ENCODE measurements around the gene HOPX.
"Not testable (repeated sequence)": the region's sequence is repeated elsewhere in the genome, so short reads cannot be mapped to it uniquely, and the experiment has no call there.

Gene HOPX, protein sequence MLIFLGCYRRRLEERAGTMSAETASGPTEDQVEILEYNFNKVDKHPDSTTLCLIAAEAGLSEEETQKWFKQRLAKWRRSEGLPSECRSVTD

DNA sequence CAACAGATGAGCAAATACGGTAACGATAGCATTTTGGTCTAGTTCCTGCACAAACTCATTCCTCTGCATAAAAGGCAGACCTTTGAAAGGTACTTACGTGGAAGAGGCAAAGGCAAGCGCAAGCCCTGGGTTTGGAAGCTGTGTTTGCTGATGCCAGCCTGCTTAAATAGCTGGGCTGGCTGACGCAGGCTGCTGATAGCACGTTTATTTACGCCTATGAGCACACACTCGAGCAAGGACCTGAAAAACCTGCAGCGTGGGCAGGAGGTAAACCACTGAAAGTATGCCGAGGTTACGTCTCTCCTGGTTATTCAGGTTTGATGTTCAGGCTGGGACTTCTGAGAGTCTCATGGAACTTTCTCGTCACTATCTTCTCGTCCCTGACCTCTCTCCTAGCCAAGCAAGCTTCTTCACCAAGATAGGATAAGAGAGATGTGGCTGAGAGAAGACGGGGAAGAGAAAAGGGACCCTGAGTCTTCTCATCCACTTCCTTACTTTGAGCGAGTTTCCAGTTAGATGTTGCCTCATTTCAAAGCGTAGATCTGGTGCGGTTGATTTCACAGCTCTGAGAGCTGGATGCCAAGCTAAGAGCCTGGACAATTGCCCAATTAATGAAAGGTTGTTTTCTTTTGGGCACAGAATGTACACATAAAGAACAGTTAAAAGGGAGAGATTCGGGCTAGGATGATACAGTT is at the start of gene HOPX:
Gene HOPX (minus strand): TSS at position 139 of the 695 bp plus-strand sequence. CDS start 23,480 bp downstream, outside the sequence.
- DNase-seq (ENCODE audit: low spot score): no peak

DNA sequence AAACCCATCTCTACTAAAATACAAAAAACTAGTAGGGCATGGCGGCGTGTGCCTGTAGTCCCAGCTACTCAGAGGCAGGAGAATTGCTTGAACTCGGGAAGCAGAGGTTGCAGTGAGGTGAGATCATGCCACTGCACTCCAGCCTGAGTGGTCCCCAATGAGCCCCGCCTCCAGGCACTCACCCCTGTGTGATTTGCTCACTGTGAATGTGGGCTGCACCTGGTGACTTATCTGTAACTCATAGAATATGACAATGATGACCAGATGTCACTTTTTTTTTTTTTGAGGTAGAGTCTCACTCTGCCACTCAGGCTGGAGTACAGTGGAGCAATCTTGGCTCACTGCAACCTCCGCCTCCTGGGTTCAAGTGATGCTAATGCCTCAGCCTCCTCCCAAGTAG is 49.0 kb upstream of the HOPX start:
- DNase-seq (ENCODE audit: low spot score): no peak

DNA sequence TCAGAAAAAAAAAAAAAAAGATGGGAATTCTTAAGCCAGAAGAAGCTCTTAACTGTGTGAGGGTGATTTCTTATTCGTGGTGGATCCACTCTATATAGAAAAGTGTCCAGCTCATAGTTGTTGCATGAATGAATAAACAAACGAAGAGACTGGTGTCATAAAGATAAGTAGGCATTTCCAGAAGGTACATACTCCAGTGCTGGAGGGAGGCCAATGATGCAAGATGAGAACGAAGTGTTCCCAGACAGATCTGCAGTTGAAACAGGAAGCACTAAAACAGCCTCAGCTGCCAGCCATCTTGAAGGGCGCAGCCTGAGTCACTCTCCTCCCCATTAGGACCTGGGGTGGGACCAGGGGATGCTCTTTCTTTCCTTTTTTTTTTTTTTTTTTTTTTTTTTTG is 47.4 kb upstream of the HOPX start:
- peak; percentile 56 for DNase-seq (ENCODE audit: low spot score)

DNA sequence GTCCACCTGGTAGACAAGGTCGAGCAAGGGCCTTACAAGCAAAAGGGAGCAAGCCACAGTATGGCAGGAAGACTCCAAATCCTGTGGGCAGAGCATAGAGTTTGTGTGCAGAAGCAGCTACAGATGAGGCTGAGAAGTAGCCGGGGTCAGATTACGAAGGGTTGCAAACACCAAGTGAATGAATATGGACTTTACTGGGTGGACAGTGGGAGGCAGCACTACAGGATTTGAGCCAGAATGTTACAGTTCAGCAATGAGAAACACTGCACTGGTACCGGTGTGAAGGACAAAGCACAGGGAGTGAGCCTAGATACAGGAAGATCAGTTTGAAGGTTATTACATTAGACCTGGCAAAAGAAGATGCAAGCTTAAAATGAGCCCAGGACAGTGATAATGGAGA is 46.1 kb upstream of the HOPX start:
- DNase-seq (ENCODE audit: low spot score): no peak

DNA sequence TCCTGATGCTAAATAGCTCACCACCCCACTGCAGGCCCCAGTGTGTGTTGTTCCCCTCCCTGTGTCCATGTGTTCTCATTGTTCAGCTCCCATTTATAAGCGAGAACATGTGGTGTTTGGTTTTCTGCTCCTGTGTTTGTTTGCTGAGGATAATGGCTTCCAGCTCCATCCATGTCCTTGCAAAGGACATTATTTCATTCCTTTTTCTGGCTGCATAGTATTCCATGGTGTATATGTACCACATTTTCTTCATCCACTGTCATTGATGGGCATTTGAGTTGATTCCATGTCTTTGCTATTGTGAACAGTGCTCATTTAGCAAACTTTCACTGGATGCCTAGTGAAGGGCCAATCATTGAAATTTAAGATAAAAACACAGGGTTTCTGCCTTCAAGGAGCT is 45.5 kb upstream of the HOPX start:
- not testable (repeated sequence) for DNase-seq (ENCODE audit: low spot score)

DNA sequence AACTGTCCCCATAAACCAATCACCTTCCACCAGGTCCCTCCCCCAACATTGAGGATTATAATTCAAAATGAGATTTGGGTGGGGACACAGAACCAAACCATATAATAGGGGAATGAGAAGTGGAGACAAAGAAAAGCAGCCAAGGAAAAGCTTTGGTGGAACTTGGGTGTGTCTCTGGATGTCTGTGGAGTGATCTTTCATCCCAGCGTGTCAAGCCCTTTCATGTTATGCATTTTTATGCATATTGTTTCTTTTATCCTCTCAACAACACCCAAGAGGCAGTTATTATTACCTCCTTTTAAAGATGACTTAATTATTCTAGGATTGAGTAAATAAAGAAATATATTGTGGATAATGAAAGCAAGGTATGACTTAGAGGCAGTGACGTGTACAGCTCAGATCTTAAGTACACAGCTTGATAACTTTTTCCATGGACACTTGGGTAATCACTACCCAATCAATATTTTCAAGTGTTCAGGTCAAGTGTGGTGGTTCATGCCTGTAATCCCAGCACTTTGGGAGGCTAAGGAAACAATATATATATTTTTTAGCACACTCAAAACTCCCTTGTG is 42.6 kb upstream of the HOPX start:
- DNase-seq (ENCODE audit: low spot score): no peak

DNA sequence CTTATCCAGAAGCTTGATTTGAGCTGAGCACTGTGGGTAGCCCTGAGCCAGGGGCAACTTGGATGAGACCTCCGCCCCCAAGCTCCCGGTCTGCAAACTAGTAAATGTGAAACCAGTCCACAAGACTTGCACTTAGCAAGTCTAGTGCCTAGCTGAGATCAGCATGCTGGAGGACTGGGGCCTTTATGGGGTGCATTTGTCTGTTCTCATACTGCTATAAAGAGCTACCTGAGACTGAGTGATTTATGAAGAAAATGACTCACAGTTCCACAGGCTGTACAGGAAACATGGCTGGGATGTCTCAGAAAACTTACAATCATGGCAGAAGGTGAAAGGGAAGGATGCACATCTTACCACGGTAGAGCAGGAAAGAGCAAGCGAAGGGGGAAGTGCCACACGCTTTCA is 42.1 kb upstream of the HOPX start:
- DNase-seq (ENCODE audit: low spot score): no peak

DNA sequence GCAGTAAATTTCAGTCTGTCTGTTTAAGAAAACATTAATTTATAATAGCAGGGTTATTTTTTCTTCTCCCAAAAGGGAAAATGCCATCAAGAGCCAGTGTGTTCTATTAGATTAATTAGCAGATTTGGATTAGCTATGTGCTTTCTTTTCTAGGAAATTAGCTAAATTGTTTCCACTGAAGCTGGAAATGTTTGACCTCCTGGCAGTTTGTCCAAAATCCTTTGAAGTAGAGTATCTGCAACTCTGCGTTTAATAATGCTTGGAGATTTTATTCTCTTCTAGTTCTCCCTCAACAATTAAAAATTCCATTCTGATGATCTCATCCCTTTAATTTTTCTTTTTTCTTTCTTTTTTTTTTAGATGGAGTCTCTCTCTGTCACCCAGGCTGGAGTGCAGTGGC is 27.1 kb upstream of the HOPX start:
- no peak for DNase-seq (ENCODE audit: low spot score)

DNA sequence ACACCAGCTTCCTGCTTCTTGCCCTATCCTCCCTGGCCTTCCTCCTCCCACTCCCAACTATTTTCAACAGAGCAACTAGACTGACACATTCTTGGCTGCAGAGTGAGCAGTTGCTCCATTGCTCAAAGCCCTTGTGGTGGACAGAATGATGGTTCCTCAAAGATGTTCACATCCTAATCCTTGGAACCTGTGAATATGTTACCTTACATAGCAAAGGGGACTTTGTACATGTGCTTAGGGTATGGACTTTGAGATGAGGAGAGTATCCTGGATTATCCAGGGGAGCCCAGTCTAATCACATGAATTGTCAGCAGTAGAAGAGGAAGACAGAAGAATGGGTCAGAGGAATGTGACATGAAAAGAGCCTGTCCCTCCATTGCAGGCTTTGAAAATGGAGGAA is 24.9 kb upstream of the HOPX start:
- no peak for DNase-seq (ENCODE audit: low spot score)

DNA sequence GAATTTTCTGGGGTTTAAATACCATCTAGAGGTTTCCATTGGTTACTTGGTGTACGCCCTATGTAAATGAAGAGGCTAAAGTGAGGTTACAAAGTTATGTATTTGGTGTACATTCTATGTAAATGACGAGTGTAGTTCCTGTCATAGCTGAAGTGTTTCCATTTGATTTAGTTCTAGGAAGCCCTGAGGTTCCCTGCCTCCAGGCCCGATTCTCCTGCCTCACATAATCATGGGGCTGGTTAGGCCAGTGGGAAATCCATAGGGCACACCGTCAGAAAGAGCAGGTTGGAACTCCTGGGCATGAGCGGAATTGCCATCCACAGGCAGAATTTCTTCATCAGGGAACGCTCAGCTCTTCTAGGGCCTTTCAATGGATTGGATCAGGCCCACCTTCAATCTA is 24.2 kb upstream of the HOPX start:
- DNase-seq (ENCODE audit: low spot score): no peak

DNA sequence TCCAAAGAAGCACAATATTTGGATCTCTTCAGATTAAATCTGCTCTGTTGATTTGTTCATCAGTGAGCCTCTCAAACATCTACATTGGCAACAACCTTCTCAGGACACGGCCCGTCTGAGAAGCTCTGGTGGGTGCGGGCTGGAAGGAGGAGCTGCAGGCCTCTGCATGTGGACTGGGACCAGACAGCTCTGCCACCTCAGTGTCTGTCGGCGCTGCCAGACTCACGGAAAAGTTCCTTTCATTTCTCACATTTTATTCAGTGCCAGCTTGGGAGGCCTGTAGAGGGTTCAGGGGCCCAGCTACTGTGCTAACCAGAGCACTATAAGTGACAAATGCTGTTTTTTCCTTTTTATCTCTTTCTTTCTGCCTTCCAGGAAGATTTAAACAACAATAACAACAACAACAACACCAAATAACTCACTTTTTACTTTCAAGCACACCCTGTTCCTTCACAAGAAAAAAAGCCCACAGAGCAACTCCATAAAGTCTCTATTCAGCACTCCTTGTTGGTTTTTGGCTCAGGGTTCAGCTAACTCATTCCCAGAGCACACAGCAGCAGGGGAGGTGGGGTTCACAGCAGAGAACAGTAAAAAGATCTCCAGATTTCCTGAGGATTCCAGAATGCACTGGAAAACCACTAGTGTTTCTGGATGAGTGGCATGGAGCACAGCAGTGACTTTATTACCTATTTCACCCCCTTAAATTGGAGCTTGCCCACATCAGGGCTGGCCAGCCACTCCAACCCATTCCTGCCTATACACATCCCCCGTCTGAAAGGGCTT is 23.2 kb upstream of the HOPX start:
- peak; percentile 51 for DNase-seq (ENCODE audit: low spot score)

DNA sequence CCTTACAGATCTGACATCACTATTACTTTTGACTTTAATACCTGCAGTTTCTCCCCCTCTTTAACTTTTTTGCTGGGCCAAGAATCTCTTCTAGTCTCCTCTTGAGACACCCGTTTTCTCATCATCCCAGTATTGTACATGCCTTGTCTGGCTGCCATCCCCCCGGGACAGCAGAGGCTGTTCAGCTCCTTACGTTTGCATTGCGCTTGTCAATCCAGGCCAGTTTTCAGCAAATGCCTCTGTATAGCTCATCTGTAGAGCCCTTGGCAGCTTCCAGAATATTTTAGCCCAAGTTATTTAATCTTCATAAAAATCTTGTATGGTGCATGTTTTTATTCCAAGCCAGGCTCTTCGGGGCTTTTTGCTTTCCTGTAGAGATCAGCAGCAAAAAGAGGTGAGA is 22.3 kb upstream of the HOPX start:
- no peak for DNase-seq (ENCODE audit: low spot score)

DNA sequence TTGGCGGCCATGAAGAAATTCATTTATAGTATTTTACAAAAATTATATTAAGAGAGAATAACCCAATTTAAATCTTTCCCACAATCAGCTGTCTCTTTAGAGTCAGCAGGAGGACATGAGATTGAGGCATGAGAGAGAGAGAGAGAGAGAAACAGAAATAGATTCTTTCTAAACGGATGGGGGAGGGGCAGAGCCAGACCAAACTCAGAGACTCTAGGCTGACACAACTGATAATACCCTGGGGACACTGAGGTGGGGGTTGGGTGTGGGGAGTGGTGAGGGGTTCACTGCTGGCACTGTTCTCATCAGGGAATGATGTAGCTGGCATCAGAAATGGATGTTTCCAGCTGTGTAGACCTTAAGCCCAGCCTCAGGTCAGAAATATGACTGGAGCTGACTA is 20.5 kb upstream of the HOPX start:
- DNase-seq (ENCODE audit: low spot score): no peak

DNA sequence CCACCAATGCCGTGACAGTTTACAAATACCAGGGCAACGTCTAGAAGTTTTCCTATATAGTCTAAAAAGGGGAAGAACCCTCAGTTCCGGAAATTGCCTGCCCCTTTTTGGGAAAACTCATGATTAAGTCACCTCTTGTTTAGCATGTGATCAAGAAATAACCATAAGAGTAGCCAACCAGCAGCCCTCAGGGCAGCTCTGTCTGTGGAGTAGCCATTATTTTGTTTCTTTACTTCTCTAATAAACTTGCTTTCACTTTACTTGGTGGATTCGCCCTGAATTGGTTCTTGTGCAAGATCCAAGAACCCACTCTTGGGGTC is 20.0 kb upstream of the HOPX start:
- no peak for DNase-seq (ENCODE audit: low spot score)

DNA sequence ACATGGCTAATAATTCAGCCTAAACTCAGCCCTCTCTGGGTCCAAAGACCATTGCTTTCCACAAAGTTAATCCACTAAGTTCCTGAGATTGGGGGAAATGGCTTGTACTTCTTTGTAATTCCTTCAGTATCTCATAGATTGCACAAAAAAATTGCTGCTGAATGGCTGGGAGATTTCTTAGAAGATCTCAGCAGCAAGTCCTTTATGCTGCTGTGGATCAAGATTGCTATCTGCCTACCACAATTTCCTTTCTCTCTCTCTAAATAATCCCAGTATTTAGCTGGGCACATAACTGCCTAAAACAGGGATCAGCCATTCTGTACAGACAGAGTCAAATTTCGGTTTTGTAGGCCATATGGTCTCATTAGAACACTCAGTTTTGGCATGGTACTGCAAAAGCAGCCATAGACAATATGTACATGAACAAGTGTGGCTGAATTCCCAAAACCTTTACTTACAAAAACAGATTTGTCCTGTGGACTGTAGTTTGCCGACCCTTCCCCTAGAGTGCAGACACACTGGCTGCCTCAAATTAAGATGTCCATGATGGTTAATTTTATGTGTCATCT is 18.5 kb upstream of the HOPX start:
- DNase-seq (ENCODE audit: low spot score): no peak

DNA sequence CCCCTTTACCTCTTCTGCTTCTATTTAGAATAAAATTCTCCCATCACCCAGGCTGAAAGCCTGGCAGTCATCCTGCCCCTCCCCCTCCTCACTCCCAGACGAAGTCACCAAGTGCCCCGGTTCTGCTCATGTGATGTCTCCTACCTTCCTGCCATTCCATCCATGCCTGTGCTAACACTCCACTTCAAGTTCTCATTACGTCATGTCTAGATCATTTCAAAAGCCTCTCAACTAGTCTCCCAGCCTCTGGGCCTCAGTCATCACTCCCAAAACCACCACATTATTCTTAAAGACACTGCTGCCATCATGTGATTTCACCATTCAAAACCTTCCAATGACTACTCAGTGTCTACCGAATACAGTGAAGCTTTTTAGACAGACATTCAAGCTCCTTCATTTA is 17.2 kb upstream of the HOPX start:
- no peak for DNase-seq (ENCODE audit: low spot score)

DNA sequence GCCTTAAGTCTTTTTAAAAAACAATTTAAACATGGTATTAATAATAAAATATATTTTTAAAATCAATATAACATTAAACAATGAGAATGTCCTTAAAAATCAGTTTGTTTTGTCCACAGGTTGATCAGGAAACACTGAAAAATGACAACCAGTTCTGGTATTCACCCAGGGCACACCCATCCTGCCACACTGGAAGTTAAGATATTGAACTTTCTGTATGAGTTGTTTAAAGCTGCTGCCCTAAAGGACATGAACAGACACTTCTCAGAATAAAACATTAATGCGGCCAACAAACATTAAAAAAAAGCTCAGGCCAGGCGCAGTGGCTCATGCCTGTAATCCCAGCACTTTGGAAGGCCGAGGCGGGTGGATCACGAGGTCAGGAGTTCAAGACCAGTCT is 15.0 kb upstream of the HOPX start:
- no peak for DNase-seq (ENCODE audit: low spot score)

DNA sequence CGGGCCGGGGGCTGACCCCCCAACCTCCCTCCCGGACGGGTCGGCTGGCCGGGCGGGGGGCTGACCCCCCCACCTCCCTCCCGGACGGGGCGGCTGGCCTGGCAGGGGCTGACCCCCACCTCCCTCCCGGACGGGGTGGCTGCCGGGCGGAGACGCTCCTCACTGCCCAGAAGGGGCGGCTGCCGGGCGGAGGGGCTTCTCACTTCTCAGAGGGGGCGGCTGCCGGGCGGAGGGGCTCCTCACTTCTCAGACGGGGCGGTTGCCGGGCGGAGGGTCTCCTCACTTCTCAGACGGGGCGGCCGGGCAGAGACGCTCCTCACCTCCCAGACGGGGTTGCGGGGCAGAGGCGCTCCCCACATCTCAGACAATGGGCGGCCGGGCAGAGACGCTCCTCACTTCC is 12.4 kb upstream of the HOPX start:
- DNase-seq (ENCODE audit: low spot score): not testable (repeated sequence)

DNA sequence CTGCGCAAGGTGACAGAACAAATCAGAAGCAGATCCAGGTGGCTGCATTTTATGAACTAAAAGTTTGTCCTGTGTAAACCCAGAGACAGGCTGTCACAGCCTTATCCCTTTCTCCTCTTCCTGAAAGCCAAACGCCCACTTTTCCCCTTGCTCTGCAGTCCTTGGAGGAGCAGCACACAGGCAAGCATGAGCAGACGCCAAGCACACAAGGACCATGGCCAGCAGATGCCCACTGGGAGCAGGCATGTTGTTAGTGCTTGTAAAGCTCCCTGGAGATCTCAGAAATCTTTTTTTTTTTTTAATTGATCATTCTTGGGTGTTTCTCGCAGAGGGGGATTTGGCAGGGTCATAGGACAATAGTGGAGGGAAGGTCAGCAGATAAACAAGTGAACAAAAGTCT is 11.5 kb upstream of the HOPX start:
- DNase-seq (ENCODE audit: low spot score): no peak

DNA sequence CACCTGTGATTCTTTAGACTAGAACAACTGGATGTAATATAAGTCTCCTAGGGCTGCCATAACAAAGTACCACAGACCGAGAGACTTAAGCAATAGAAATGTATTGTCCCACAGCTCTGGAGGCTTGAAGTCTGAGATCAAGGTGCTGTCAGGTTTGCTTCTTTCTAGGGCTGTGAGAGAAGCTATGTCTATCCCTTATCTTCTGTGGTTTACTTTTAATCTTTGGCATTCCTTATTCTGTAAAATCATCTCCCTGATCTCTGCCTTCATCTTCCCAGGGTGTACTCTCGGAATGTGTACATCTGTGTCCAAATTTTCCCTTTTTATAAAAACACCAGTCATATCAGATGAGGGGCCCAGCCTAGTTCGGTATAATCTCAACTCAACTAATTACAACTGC is 10.3 kb upstream of the HOPX start:
- no peak for DNase-seq (ENCODE audit: low spot score)

DNA sequence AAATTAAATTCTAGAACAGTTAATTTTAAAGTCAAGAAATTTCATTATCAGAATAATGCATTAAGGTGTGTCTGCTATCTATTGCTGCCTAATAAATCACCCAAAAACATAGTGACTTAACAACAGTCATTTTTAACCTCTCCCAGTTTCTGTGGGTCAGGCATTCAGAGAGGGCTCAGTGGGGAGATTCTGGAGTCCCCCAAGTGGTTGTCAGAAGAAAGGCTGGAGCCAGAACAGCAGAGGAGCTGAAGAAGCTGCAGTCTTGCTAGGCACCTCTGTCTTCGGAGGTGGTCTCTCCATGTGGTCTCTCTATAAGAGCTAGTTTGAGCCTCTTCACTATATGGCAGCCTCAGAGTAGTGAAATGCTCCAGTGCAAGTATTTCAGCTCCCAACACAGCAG is 9.3 kb upstream of the HOPX start:
- no peak for DNase-seq (ENCODE audit: low spot score)

DNA sequence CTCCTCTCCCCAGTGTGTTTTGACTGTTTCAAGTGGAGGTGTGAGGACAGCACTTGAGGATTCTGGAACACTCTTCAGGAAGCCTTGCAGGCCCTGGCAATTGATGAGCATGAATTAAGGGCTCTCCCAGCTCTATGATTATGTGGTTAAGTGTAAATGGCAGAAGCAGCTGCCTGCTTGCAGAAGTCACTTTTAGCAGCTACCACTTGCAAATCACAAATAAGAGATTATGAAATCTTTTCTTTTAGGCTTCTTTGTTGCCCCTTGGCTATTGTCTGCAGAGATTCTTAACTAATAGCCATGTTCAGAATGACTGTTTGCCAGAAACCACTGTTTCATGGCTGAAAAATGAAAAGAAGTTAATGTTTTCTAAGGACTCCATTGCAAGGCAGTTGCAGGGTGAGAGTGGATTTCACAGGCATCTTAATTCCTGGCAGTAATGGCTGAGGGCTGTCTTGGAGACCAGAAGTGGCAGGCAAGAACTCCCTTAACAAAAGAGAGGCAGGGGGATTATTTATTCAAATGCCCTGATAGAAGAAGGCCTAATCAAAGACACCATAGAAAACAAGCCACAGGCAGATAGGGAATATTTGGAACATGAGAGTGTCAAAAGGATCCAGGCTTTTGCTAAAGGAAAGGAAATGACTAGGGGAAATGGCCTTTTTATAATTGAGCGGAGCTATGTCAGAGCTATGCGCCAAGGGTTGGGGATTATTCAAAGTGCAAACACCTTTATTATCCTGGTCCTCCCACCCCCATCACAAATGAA is 8.3 kb upstream of the HOPX start:
- no peak for DNase-seq (ENCODE audit: low spot score)

Measured in GM03348 (cell line).